HEK293 (cell line): ENCODE measurements around the gene B4GALT4.

Experiments used
- CTCF ChIA-PET: fragments of 350-600 bp; formaldehyde crosslinking; extraction: SDS; loops from one replicate; lab custom pipeline; 2021; ENCODE audit warnings: antibody characterized with exemption; lab: Yijun Ruan, JAX
- POLR2A ChIA-PET: fragments of 300-600 bp; formaldehyde crosslinking; extraction: SDS; loops from one replicate; lab custom pipeline; 2020; ENCODE audit warnings: antibody characterized with exemption, inconsistent platforms; lab: Yijun Ruan, JAX
- H3K27ac ChIP-seq: fragments of 200-500 bp; sonication (Bioruptor generic); 2 replicates; pipeline ENCODE4 v1.5.1; 2014; ENCODE audit warnings: low read depth, low read length, control low read depth, inconsistent platforms; ENCODE audit errors: extremely low read depth
- H3K36me3 ChIP-seq, 2 experiments: fragments of 200-500 bp in 1 of 2; sonication (Bioruptor generic) in 1 of 2; 1 replicate in 1 of 2; 2 replicates in 1 of 2; pipeline ENCODE4 v1.5.1; 2014 to 2017; ENCODE audit warnings: inconsistent platforms in 2 of 2, low read length in 2 of 2; ENCODE audit not compliant: control insufficient read depth in 2 of 2, insufficient read depth in 1 of 2
- H3K4me1 ChIP-seq: fragments of 200-500 bp; sonication (Bioruptor generic); 2 replicates; pipeline ENCODE4 v1.5.1; 2014; ENCODE audit warnings: mild to moderate bottlenecking, low read length, inconsistent platforms; ENCODE audit not compliant: control insufficient read depth, insufficient read depth
- H3K4me3 ChIP-seq: 2 replicates; pipeline ENCODE4 v1.5.1; 2011; ENCODE audit warnings: low read depth, mild to moderate bottlenecking, control low read depth, low read length, moderate library complexity
- H3K9me3 ChIP-seq: fragments of 200-500 bp; sonication (Bioruptor generic); 2 replicates; pipeline ENCODE4 v1.5.1; 2014; ENCODE audit warnings: low read depth, low read length, inconsistent platforms; ENCODE audit not compliant: control insufficient read depth, insufficient read depth
- EGR2 ChIP-seq: fragments of 450-650 bp; formaldehyde crosslinking; IDR thresholded peaks from 2 replicates; pipeline ENCODE4 v1.5.1; 2016; ENCODE audit warnings: low read depth, missing biosample characterization, missing genetic modification characterization
- HOXD13 ChIP-seq: sonication (generic); formaldehyde crosslinking; IDR thresholded peaks from 2 replicates; pipeline ENCODE4 v1.8.0; 2022; ENCODE audit warnings: missing genetic modification reagents, borderline replicate concordance
- OVOL3 ChIP-seq: fragments of 450-650 bp; formaldehyde crosslinking; IDR thresholded peaks from 2 replicates; pipeline ENCODE4 v1.5.1; 2016; ENCODE audit warnings: missing biosample characterization, missing genetic modification characterization
- PBX3 ChIP-seq: sonication (generic); formaldehyde crosslinking; IDR thresholded peaks from 2 replicates; pipeline ENCODE4 v1.8.1; 2022; ENCODE audit warnings: mild to moderate bottlenecking, moderate library complexity, missing genetic modification reagents
- REST ChIP-seq: fragments of 450-650 bp; formaldehyde crosslinking; IDR thresholded peaks from 2 replicates; pipeline ENCODE4 v1.5.1; 2016; ENCODE audit warnings: missing biosample characterization, missing genetic modification characterization
- ZBTB17 ChIP-seq: fragments of 450-650 bp; formaldehyde crosslinking; IDR thresholded peaks from 2 replicates; pipeline ENCODE4 v1.5.1; 2016; ENCODE audit warnings: missing biosample characterization, missing genetic modification characterization
- ZBTB7A ChIP-seq: fragments of 450-650 bp; formaldehyde crosslinking; IDR thresholded peaks from 2 replicates; pipeline ENCODE4 v1.5.1; 2016; ENCODE audit warnings: low read depth, missing biosample characterization, missing genetic modification characterization
- ZFP3 ChIP-seq: fragments of 450-650 bp; formaldehyde crosslinking; IDR thresholded peaks from 2 replicates; pipeline ENCODE4 v1.5.1; 2016; ENCODE audit warnings: low read depth, missing biosample characterization, missing genetic modification characterization
- ZNF23 ChIP-seq: fragments of 450-650 bp; formaldehyde crosslinking; IDR thresholded peaks from 2 replicates; pipeline ENCODE4 v1.5.1; 2016; ENCODE audit warnings: missing biosample characterization, missing genetic modification characterization, borderline replicate concordance
- ZNF26 ChIP-seq: fragments of 450-650 bp; formaldehyde crosslinking; IDR thresholded peaks from 2 replicates; pipeline ENCODE4 v1.5.1; 2016; ENCODE audit warnings: missing biosample characterization, missing genetic modification characterization
- ZNF426 ChIP-seq: fragments of 450-650 bp; formaldehyde crosslinking; IDR thresholded peaks from 2 replicates; pipeline ENCODE4 v1.5.1; 2017; ENCODE audit warnings: missing biosample characterization, missing genetic modification characterization, mild to moderate bottlenecking, inconsistent platforms, moderate library complexity
- ZNF514 ChIP-seq: fragments of 450-650 bp; formaldehyde crosslinking; IDR thresholded peaks from 2 replicates; pipeline ENCODE4 v1.5.1; 2016; ENCODE audit warnings: missing biosample characterization, missing genetic modification characterization
- ZNF529 ChIP-seq: fragments of 450-650 bp; formaldehyde crosslinking; IDR thresholded peaks from 2 replicates; pipeline ENCODE4 v1.5.1; 2017; ENCODE audit warnings: missing genetic modification characterization, missing biosample characterization; ENCODE audit not compliant: insufficient replicate concordance
- ZNF585B ChIP-seq: fragments of 450-650 bp; formaldehyde crosslinking; IDR thresholded peaks from 2 replicates; pipeline ENCODE4 v1.5.1; 2016; ENCODE audit warnings: missing biosample characterization, missing genetic modification characterization
- ZNF626 ChIP-seq: fragments of 450-650 bp; sonication (Bioruptor Pico); formaldehyde crosslinking; IDR thresholded peaks from 2 replicates; pipeline ENCODE4 v1.5.1; 2018; ENCODE audit warnings: missing biosample characterization, missing genetic modification characterization, inconsistent platforms
- ZSCAN18 ChIP-seq: fragments of 450-650 bp; formaldehyde crosslinking; IDR thresholded peaks from 2 replicates; pipeline ENCODE4 v1.5.1; 2016; ENCODE audit warnings: missing biosample characterization, missing genetic modification characterization

Gene B4GALT4

GRCh38 chr3:119288669-119289403, 48.2 kb upstream of the B4GALT4 start:
- H3K36me3 ChIP-seq = no peaks in the 10 kb centered on the region
- no peak overlapping the region for H3K4me3 ChIP-seq
- H3K4me1 ChIP-seq = no peaks in the 10 kb centered on the region
- H3K9me3 ChIP-seq = no peaks in the 10 kb centered on the region
- ChIA-PET POLR2A (no interaction called here), CTCF (no interaction called here)
- no peak overlapping the region for H3K27ac ChIP-seq
- no peak for TF ChIP-seq EGR2 (tag by site-specific recombination)
- no peak for TF ChIP-seq ZBTB7A (tag by site-specific recombination)
- TF ChIP-seq ZNF626 (tag by site-specific recombination) = no peak
- TF ChIP-seq HOXD13 = no peak
- no peak for TF ChIP-seq OVOL3 (tag by site-specific recombination)

GRCh38 chr3:119279584-119280243, 39.0 kb upstream of the B4GALT4 start:
- Histone ChIP-seq H3K4me1 (no peaks in the 10 kb centered on the region), H3K4me3 (no peak overlapping the region), H3K36me3 (no peaks in the 10 kb centered on the region), H3K9me3 (no peaks in the 10 kb centered on the region), H3K27ac (no peak overlapping the region)
- CTCF ChIA-PET = interaction anchor here (0.9 kb wide), 1 partner anchor 11 kb away, joined by 3 read pairs; no protein-coding TSS in a partner anchor
- POLR2A ChIA-PET = no interaction called here
- TF ChIP-seq ZNF514 (no peak), ZNF585B (tag by site-specific recombination) (no peak), ZFP3 (tag by site-specific recombination) (no peak), REST (tag by site-specific recombination) (no peak), ZNF23 (tag by site-specific recombination) (no peak), ZBTB17 (tag by site-specific recombination) (no peak), ZNF426 (tag by site-specific recombination) (no peak), ZNF26 (tag by site-specific recombination) (no peak), ZNF529 (tag by site-specific recombination) (no peak), PBX3 (CRISPR knock-in tag) (no peak), ZSCAN18 (no peak)
